ENCODE results near the gene MIER1. TPM values are rescaled to one million over a fixed set of nuclear protein-coding genes. Genes with fewer than 3 reads are reported as not detected.

MIER1 gene
- total RNA-seq, 2 donors from 2014 or later: 18.2 to 18.4 TPM

DNA sequence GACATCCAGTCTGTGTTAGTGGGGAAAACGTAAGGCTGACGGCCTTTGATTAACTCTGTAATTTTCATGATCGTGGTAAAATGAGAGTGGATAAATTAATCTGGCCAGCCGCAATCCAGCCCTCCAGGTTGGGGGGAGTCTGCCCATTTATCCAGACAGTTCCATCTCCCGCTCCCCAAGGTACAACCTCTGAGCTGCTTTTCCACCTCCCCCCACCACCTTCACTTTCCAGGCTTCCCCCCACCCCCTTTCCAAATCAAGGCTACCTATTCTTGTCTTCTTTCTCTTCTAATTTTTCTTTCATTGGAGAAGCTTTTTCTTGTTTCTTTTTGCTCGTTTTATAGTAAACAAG is 6.0 kb downstream of the MIER1 start:
- Histone ChIP-seq H3K4me1 (peaks cover 0 to 58% of the 10 kb centered on the region in 2 donors), H3K36me3 (no peaks in the 10 kb centered on the region), H3K9me3 (no peaks in the 10 kb centered on the region), H3K4me3 (peak overlapping the region; percentile 73 to 83), H3K27ac (peak overlapping the region; percentile 93 to 97), H3K27me3 (no peaks in the 10 kb centered on the region)
- no peak for DNase-seq (ENCODE audit: low spot score)
- TF ChIP-seq, protein P1, sequence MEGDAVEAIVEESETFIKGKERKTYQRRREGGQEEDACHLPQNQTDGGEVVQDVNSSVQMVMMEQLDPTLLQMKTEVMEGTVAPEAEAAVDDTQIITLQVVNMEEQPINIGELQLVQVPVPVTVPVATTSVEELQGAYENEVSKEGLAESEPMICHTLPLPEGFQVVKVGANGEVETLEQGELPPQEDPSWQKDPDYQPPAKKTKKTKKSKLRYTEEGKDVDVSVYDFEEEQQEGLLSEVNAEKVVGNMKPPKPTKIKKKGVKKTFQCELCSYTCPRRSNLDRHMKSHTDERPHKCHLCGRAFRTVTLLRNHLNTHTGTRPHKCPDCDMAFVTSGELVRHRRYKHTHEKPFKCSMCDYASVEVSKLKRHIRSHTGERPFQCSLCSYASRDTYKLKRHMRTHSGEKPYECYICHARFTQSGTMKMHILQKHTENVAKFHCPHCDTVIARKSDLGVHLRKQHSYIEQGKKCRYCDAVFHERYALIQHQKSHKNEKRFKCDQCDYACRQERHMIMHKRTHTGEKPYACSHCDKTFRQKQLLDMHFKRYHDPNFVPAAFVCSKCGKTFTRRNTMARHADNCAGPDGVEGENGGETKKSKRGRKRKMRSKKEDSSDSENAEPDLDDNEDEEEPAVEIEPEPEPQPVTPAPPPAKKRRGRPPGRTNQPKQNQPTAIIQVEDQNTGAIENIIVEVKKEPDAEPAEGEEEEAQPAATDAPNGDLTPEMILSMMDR (IDR thresholded peaks at IDR 0.05): no peak

DNA sequence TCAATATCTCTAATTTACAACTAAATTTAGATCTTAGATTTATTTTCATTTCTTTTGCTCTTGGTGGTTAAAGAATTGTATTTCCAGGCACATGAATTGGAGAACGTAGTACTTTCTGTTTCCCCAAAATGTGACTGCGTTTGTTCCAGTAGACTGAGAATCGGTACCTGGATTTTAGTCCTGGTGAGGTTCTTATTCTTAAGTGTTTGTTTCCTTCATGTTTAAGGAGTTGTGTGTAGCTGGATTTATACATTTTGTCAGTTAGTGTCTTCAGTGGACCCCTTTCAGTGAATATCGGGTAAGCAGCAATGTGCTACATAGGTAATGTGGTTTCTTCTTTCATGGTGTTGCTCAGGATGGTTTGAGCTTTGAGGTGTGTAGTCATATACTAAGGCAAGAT is 6.8 kb downstream of the MIER1 start:
- DNase-seq (ENCODE audit: low spot score): no peak
- no peaks in the 10 kb centered on the region for H3K36me3 ChIP-seq
- TF ChIP-seq, protein P1 (IDR thresholded peaks at IDR 0.05): no peak
- no peaks in the 10 kb centered on the region for H3K9me3 ChIP-seq
- H3K4me1 ChIP-seq: peaks cover 0 to 50% of the 10 kb centered on the region in 2 donors
- H3K4me3 ChIP-seq: peak overlapping the region; percentile 73 to 83
- H3K27me3 ChIP-seq: no peaks in the 10 kb centered on the region
- peak overlapping the region in 1 of 2 donors; percentile 97 for H3K27ac ChIP-seq

DNA sequence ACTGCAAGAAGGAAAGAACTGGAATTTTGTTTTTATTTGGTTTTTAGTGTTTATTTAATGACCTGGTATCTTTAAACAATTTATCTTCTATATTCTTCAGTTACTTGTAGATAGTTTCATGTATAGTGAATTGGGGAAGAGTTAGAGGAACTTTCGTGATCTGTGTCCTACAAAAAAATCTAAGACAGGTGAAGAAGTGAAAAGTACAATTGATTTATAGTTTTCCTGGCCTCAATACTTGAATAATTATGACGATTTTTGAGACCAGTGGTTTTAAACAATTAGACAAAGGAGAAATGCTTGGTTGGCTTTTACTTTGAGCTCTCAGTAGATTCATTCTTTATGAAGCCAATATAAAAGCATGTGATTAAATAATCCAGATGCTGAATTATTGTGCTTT is 7.5 kb downstream of the MIER1 start:
- H3K36me3 ChIP-seq: no peaks in the 10 kb centered on the region
- no peaks in the 10 kb centered on the region for H3K27me3 ChIP-seq
- H3K9me3 ChIP-seq: no peaks in the 10 kb centered on the region
- no peak overlapping the region for H3K27ac ChIP-seq
- no peak for DNase-seq (ENCODE audit: low spot score)
- no peak overlapping the region for H3K4me3 ChIP-seq
- TF ChIP-seq, protein P1 (IDR thresholded peaks at IDR 0.05): no peak
- H3K4me1 ChIP-seq: peaks cover 0 to 44% of the 10 kb centered on the region in 2 donors

DNA sequence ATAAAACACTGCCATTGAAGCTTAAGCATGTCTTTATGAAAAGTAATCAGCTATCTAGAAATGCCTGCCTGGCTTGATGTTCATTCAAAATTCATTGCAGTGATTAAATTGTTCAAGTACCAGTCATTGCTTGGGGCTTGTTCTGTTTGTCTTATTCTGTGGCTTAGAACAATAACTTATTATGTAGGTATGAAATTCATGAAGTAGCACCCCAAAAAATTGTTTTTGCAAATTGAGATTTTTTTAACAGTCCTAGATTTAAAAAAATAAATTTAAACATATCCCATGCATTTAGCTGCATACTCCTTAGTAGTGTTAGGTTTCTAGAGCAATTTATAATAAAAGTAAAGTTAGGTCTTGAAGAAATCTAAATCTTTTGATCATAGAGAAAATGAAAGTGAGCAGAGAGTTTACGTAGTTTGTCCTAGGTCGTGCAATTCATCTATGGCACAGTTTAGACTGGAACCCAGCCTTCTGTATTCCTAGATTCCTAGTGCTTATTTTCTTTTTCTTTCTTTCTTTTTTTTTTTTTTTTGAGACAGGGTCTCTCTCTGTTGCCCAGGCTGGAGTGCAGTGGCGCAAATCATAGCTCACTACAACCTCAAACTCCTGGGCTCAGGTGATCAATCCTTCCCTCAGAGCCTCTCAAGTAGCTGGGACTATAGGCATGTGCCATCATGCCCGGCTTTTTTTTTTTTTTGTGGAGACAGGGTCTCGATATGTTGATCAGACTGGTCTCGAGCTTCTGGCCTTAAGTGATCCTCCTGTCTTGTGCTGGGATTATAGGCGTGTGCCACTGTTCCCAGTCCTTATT is 9.3 kb downstream of the MIER1 start:
- no peaks in the 10 kb centered on the region for H3K27me3 ChIP-seq
- no peak for DNase-seq (ENCODE audit: low spot score)
- H3K36me3 ChIP-seq: no peaks in the 10 kb centered on the region
- H3K4me1 ChIP-seq: peaks cover 0 to 44% of the 10 kb centered on the region in 2 donors
- H3K27ac ChIP-seq: peak overlapping the region in 1 of 2 donors; percentile 17
- H3K4me3 ChIP-seq: no peak overlapping the region
- no peaks in the 10 kb centered on the region for H3K9me3 ChIP-seq
- TF ChIP-seq, protein P1 (IDR thresholded peaks at IDR 0.05): no peak

DNA sequence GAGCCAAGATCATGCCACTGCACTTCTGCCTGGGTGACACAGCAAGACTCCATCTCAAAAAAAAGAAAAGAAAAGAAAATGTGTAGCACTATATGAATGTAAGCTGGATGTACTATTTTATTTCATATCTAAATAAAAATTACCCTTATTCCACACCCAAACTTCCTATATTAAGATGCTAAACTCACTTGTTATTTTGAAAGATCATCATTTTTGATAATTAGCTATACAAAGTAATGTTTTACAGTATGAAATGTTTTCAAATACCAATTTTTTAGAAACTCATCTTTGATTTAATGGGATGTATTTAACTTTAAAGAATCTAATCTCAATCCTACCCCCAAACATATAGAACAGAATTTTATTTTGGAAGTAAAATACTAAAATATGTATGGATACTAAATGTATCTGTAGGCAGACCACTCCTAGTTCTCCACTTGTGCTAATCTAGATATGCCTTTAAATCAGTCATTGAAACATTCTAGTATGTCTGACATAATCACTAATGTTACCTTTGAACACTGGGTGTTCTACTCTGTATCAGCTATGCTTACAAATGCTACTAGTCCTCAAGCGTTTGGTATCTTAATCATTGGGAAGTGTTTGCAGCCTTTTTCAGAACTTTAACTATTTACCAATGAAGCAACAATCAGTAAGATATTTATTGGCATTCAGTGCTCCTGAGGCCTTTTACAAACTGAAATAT is 12.9 kb downstream of the MIER1 start:
- Histone ChIP-seq H3K27ac (no peak overlapping the region), H3K4me3 (no peak overlapping the region), H3K36me3 (no peaks in the 10 kb centered on the region), H3K27me3 (no peaks in the 10 kb centered on the region), H3K4me1 (peaks cover 0 to 19% of the 10 kb centered on the region in 2 donors), H3K9me3 (no peaks in the 10 kb centered on the region)
- TF ChIP-seq, protein P1 (IDR thresholded peaks at IDR 0.05): no peak
- DNase-seq (ENCODE audit: low spot score): no peak

All from right atrium auricular region (tissue), 2 donors.